ENCODE results near the gene AK1. TPM values are rescaled to one million over a fixed set of nuclear protein-coding genes. Genes with fewer than 3 reads are reported as not detected.

Gene AK1
- total RNA-seq, 2 donors from 2014 or later, result 22.2 to 123 TPM

DNA sequence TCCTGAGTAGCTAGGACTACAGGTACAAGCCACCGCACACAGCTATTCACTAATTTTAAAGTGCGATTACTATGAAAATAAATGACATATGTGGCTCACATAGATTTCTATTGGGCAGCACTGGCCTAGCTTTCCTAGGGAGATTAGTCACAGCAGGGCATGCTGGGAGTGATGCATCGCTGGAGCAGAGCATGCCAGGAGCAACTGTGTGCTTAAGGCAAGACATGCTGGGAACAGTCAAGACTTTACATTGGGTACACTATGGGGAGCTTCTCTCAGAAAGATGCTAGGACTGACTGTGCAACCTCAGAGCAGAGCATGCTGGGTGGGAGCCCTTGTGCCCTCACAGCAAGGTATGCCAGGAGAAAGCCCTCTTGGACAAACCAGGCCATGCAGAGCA lies 12.6 kb upstream of the AK1 start:
- Histone ChIP-seq H3K4me1 (replicated peaks) (no peaks in the 10 kb centered on the region), H3K9me3 (no peaks in the 10 kb centered on the region), H3K27ac (no peak overlapping the region), H3K36me3 (peaks cover 4 to 26% of the 10 kb centered on the region in 2 donors), H3K27me3 (replicated peaks; ENCODE audit: insufficient read depth) (no peaks in the 10 kb centered on the region), H3K4me3 (no peak overlapping the region)
- no peak for TF ChIP-seq POLR2AphosphoS5 (IDR thresholded peaks at IDR 0.05)
- TF ChIP-seq, protein P1, sequence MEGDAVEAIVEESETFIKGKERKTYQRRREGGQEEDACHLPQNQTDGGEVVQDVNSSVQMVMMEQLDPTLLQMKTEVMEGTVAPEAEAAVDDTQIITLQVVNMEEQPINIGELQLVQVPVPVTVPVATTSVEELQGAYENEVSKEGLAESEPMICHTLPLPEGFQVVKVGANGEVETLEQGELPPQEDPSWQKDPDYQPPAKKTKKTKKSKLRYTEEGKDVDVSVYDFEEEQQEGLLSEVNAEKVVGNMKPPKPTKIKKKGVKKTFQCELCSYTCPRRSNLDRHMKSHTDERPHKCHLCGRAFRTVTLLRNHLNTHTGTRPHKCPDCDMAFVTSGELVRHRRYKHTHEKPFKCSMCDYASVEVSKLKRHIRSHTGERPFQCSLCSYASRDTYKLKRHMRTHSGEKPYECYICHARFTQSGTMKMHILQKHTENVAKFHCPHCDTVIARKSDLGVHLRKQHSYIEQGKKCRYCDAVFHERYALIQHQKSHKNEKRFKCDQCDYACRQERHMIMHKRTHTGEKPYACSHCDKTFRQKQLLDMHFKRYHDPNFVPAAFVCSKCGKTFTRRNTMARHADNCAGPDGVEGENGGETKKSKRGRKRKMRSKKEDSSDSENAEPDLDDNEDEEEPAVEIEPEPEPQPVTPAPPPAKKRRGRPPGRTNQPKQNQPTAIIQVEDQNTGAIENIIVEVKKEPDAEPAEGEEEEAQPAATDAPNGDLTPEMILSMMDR (IDR thresholded peaks at IDR 0.05), result no peak
- TF ChIP-seq POLR2A (IDR thresholded peaks at IDR 0.05), result no peak
- 98% methylated on average over 3 of the region's 3 CpGs for WGBS
- DNase-seq (ENCODE audit: low spot score), result no peak
- intact Hi-C loops (cut with DNase I), result no loop called here

DNA sequence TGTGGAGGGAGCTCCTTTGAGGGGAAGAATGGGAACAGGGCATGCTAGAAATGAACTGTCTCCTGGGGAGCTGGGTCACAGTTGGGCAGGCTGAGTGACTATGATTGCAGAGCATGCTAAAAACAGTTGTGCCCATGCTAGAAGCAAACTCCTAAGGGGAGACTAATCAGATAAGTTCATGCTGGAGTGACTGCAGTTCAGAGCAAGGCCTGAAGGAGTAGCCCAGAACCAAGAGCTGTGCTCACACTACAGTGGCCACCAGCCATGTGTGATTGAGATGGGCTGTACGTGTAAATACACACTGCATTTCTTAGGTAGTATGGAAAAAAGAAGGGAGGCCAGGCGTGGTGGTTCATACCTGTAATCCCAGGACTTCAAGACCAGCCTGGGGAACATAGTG lies 10.3 kb upstream of the AK1 start:
- no peaks in the 10 kb centered on the region for H3K27me3 ChIP-seq (replicated peaks; ENCODE audit: insufficient read depth)
- WGBS, result 89% methylated on average over 2 of the region's 2 CpGs
- DNase-seq (ENCODE audit: low spot score), result no peak
- no peaks in the 10 kb centered on the region for H3K4me1 ChIP-seq (replicated peaks)
- no peak overlapping the region for H3K27ac ChIP-seq
- TF ChIP-seq POLR2A (IDR thresholded peaks at IDR 0.05), result no peak
- TF ChIP-seq, protein P1 (IDR thresholded peaks at IDR 0.05), result no peak
- no peak for TF ChIP-seq POLR2AphosphoS5 (IDR thresholded peaks at IDR 0.05)
- intact Hi-C loops (cut with DNase I), result no loop called here
- no peak overlapping the region for H3K4me3 ChIP-seq
- H3K36me3 ChIP-seq, result peaks cover 1 to 7% of the 10 kb centered on the region in 2 donors
- no peaks in the 10 kb centered on the region for H3K9me3 ChIP-seq

GRCh38 chr9:127886401-127886972 lies 9.0 kb upstream of the AK1 start:
- Histone ChIP-seq H3K36me3 (peaks cover 0 to 5% of the 10 kb centered on the region in 2 donors), H3K27ac (no peak overlapping the region), H3K9me3 (no peaks in the 10 kb centered on the region), H3K4me3 (no peak overlapping the region), H3K4me1 (replicated peaks) (no peaks in the 10 kb centered on the region), H3K27me3 (replicated peaks; ENCODE audit: insufficient read depth) (no peaks in the 10 kb centered on the region)
- intact Hi-C loops (cut with DNase I), result no loop called here
- WGBS, result 95% methylated on average over 18 of the region's 18 CpGs
- no peak for DNase-seq (ENCODE audit: low spot score)
- no peak for TF ChIP-seq POLR2A (IDR thresholded peaks at IDR 0.05)
- TF ChIP-seq, protein P1 (IDR thresholded peaks at IDR 0.05), result no peak
- TF ChIP-seq POLR2AphosphoS5 (IDR thresholded peaks at IDR 0.05), result no peak

- no peak overlapping the region for H3K4me3 ChIP-seq
- H3K27ac ChIP-seq, result no peak overlapping the region
- no peaks in the 10 kb centered on the region for H3K4me1 ChIP-seq (replicated peaks)
- H3K27me3 ChIP-seq (replicated peaks; ENCODE audit: insufficient read depth), result no peaks in the 10 kb centered on the region
- intact Hi-C loops (cut with DNase I), result no loop called here
- TF ChIP-seq POLR2A (IDR thresholded peaks at IDR 0.05), result no peak
- no peak for TF ChIP-seq POLR2AphosphoS5 (IDR thresholded peaks at IDR 0.05)
- TF ChIP-seq, protein P1 (IDR thresholded peaks at IDR 0.05), result no peak
- DNase-seq (ENCODE audit: low spot score), result no peak
- H3K36me3 ChIP-seq, result peaks cover 0 to 5% of the 10 kb centered on the region in 2 donors
- 79% methylated on average over 13 of the region's 13 CpGs for WGBS
- H3K9me3 ChIP-seq, result no peaks in the 10 kb centered on the region
Observed at GRCh38 chr9:127885508-127886281, 8.2 kb upstream of the AK1 start.
